ENCODE results near the gene INPP5E.

Gene INPP5E

GRCh38 chr9:136399176-136400037, 40.2 kb downstream of the INPP5E start:
- Histone ChIP-seq H3K27me3 (ENCODE audit: control insufficient read depth, low read length) (no peaks in the 10 kb centered on the region), H3K36me3 (ENCODE audit: control insufficient read depth, low read length) (peaks cover 72% of the 10 kb centered on the region), H3F3A (ENCODE audit: control insufficient read depth, insufficient read depth) (peaks cover 14% of the 10 kb centered on the region; the same call in 1 of the 2 replicates), H3K9me3 (ENCODE audit: control insufficient read depth, insufficient read depth, low read length) (no peaks in the 10 kb centered on the region), H3K4me2 (ENCODE audit: low read length) (peak overlapping the region; percentile 75), H4K20me1 (ENCODE audit: control insufficient read depth, insufficient read depth, low read depth, low read length) (no peaks in the 10 kb centered on the region; the same call in none of the 2 replicates), H3K9me2 (replicated peaks; ENCODE audit: control insufficient read depth, low read length) (no peaks in the 10 kb centered on the region), H3K4me1 (ENCODE audit: control insufficient read depth, low read length) (peaks cover 16% of the 10 kb centered on the region), H3K4me3 (ENCODE audit: low read length) (peak overlapping the region; percentile 95), H3K27ac (ENCODE audit: low read depth, low read length) (peak overlapping the region; percentile 38), H3K79me2 (ENCODE audit: control insufficient read depth, low read length) (peaks cover 34% of the 10 kb centered on the region)
- TF ChIP-seq, protein P1, sequence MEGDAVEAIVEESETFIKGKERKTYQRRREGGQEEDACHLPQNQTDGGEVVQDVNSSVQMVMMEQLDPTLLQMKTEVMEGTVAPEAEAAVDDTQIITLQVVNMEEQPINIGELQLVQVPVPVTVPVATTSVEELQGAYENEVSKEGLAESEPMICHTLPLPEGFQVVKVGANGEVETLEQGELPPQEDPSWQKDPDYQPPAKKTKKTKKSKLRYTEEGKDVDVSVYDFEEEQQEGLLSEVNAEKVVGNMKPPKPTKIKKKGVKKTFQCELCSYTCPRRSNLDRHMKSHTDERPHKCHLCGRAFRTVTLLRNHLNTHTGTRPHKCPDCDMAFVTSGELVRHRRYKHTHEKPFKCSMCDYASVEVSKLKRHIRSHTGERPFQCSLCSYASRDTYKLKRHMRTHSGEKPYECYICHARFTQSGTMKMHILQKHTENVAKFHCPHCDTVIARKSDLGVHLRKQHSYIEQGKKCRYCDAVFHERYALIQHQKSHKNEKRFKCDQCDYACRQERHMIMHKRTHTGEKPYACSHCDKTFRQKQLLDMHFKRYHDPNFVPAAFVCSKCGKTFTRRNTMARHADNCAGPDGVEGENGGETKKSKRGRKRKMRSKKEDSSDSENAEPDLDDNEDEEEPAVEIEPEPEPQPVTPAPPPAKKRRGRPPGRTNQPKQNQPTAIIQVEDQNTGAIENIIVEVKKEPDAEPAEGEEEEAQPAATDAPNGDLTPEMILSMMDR (IDR thresholded peaks at IDR 0.05; ENCODE audit: low read depth, low read length, poor library complexity, severe bottlenecking): no peak
- no peak for TF ChIP-seq EZH2phosphoT487 (IDR thresholded peaks at IDR 0.05; ENCODE audit: borderline replicate concordance, low read length)

GRCh38 chr9:136398286-136398685, 41.4 kb downstream of the INPP5E start:
- H3K9me3 ChIP-seq (ENCODE audit: control insufficient read depth, insufficient read depth, low read length): no peaks in the 10 kb centered on the region
- H4K20me1 ChIP-seq (ENCODE audit: control insufficient read depth, insufficient read depth, low read depth, low read length): no peaks in the 10 kb centered on the region; the same call in 1 of the 2 replicates
- no peaks in the 10 kb centered on the region for H3K9me2 ChIP-seq (replicated peaks; ENCODE audit: control insufficient read depth, low read length)
- TF ChIP-seq, protein P1 (IDR thresholded peaks at IDR 0.05; ENCODE audit: low read depth, low read length, poor library complexity, severe bottlenecking): no peak
- TF ChIP-seq EZH2phosphoT487 (IDR thresholded peaks at IDR 0.05; ENCODE audit: borderline replicate concordance, low read length): no peak
- H3K27ac ChIP-seq (ENCODE audit: low read depth, low read length): no peak overlapping the region
- H3K4me3 ChIP-seq (ENCODE audit: low read length): peak overlapping the region; percentile 95; the same call in 1 of the 2 replicates
- no peaks in the 10 kb centered on the region for H3K27me3 ChIP-seq (ENCODE audit: control insufficient read depth, low read length)
- H3F3A ChIP-seq (ENCODE audit: control insufficient read depth, insufficient read depth): peaks cover 14% of the 10 kb centered on the region; the same call in 1 of the 2 replicates
- H3K4me1 ChIP-seq (ENCODE audit: control insufficient read depth, low read length): peaks cover 16% of the 10 kb centered on the region
- H3K4me2 ChIP-seq (ENCODE audit: low read length): peak overlapping the region; percentile 75
- peaks cover 72% of the 10 kb centered on the region for H3K36me3 ChIP-seq (ENCODE audit: control insufficient read depth, low read length)
- peaks cover 34% of the 10 kb centered on the region for H3K79me2 ChIP-seq (ENCODE audit: control insufficient read depth, low read length)

GRCh38 chr9:136397643-136398042, 42.0 kb downstream of the INPP5E start:
- Histone ChIP-seq H3K9me3 (ENCODE audit: control insufficient read depth, insufficient read depth, low read length) (no peaks in the 10 kb centered on the region), H3K36me3 (ENCODE audit: control insufficient read depth, low read length) (peaks cover 77% of the 10 kb centered on the region), H3K4me3 (ENCODE audit: low read length) (no peak overlapping the region), H3K27ac (ENCODE audit: low read depth, low read length) (no peak overlapping the region), H3K4me1 (ENCODE audit: control insufficient read depth, low read length) (peaks cover 16% of the 10 kb centered on the region), H3K27me3 (ENCODE audit: control insufficient read depth, low read length) (no peaks in the 10 kb centered on the region), H3K79me2 (ENCODE audit: control insufficient read depth, low read length) (peaks cover 34% of the 10 kb centered on the region), H4K20me1 (ENCODE audit: control insufficient read depth, insufficient read depth, low read depth, low read length) (no peaks in the 10 kb centered on the region; the same call in 1 of the 2 replicates), H3F3A (ENCODE audit: control insufficient read depth, insufficient read depth) (peaks cover 14% of the 10 kb centered on the region; the same call in 1 of the 2 replicates), H3K4me2 (ENCODE audit: low read length) (no peak overlapping the region), H3K9me2 (replicated peaks; ENCODE audit: control insufficient read depth, low read length) (no peaks in the 10 kb centered on the region)
- no peak for TF ChIP-seq EZH2phosphoT487 (IDR thresholded peaks at IDR 0.05; ENCODE audit: borderline replicate concordance, low read length)
- TF ChIP-seq, protein P1 (IDR thresholded peaks at IDR 0.05; ENCODE audit: low read depth, low read length, poor library complexity, severe bottlenecking): no peak
